ENCODE results near the gene TADA2A.

Gene TADA2A

DNA sequence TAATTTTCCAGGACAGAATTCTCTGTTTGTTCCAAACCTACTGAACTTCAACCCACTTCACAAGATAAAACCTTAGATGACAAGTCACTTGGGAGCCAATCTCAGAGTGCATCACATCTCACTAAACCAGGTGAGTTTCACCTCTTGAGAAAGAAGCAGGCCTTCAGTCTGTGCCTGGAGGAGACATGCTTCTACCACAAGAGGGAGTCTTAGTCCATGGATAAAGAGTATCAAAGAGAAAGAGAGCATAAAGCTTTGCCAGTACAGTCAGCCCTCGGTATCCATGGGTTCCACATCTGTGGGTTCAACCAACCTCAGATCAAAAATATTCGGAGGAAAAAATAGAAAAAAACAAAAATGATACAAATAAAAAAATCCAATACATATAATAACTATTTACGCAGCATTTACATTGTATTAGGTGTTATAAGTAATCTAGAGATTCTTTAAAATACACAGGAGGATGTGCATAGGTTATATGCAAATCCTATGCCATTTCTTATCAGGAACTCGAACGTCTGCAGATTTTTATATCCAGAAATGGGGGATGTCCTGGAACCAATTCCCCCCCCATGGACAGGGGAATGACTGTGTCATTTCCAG lies 120.7 kb downstream of the TADA2A start:
- no peak for DNase-seq (ENCODE audit: low read depth)
